ENCODE results near the gene PID1. TPM values are rescaled to one million over a fixed set of nuclear protein-coding genes. Genes with fewer than 3 reads are reported as not detected.

The PID1 gene
- total RNA-seq, 3 donors from 2014 or later: 13.5 to 60.3 (median 42.0) TPM

GRCh38 chr2:229099231-229099630, 171.9 kb downstream of the PID1 start:
- intact Hi-C loops (cut with DNase I; ENCODE audit: low total_unique reads): no loop called here
- no peak overlapping the region for H3K4me3 ChIP-seq
- no peak for DNase-seq (ENCODE audit: low spot score in 2 of 2)
- TF ChIP-seq POLR2A (IDR thresholded peaks at IDR 0.05) (no peak), CTCF (IDR thresholded peaks at IDR 0.05) (no peak), POLR2AphosphoS5 (IDR thresholded peaks at IDR 0.05) (no peak)
- no peak overlapping the region for H3K27ac ChIP-seq
- H3K27me3 ChIP-seq: no peaks in the 10 kb centered on the region
- H3K4me1 ChIP-seq: no peaks in the 10 kb centered on the region
- no peaks in the 10 kb centered on the region for H3K36me3 ChIP-seq
- no peaks in the 10 kb centered on the region for H3K9me3 ChIP-seq

GRCh38 chr2:229098801-229099200, 172.3 kb downstream of the PID1 start:
- no peak for DNase-seq (ENCODE audit: low spot score in 2 of 2)
- intact Hi-C loops (cut with DNase I; ENCODE audit: low total_unique reads): no loop called here
- Histone ChIP-seq H3K27ac (no peak overlapping the region), H3K4me1 (no peaks in the 10 kb centered on the region), H3K27me3 (no peaks in the 10 kb centered on the region), H3K36me3 (no peaks in the 10 kb centered on the region), H3K4me3 (no peak overlapping the region), H3K9me3 (no peaks in the 10 kb centered on the region)
- TF ChIP-seq POLR2A (IDR thresholded peaks at IDR 0.05) (no peak), POLR2AphosphoS5 (IDR thresholded peaks at IDR 0.05) (no peak), CTCF (IDR thresholded peaks at IDR 0.05) (no peak)

- DNase-seq (ENCODE audit: low spot score in 2 of 2): no peak
- intact Hi-C loops (cut with DNase I; ENCODE audit: low total_unique reads): no loop called here
- H3K27ac ChIP-seq: no peak overlapping the region
- TF ChIP-seq POLR2A (IDR thresholded peaks at IDR 0.05): no peak
- no peak for TF ChIP-seq POLR2AphosphoS5 (IDR thresholded peaks at IDR 0.05)
- TF ChIP-seq CTCF (IDR thresholded peaks at IDR 0.05): no peak
- no peaks in the 10 kb centered on the region for H3K36me3 ChIP-seq
- no peak overlapping the region for H3K4me3 ChIP-seq
- no peaks in the 10 kb centered on the region for H3K27me3 ChIP-seq
- H3K9me3 ChIP-seq: no peaks in the 10 kb centered on the region
- H3K4me1 ChIP-seq: no peaks in the 10 kb centered on the region
These were observed 174.5 kb downstream of the PID1 start for GRCh38 chr2:229096409-229097066.

GRCh38 chr2:229095472-229095871, 175.6 kb downstream of the PID1 start:
- Histone ChIP-seq H3K4me1 (no peaks in the 10 kb centered on the region), H3K27ac (no peak overlapping the region), H3K36me3 (no peaks in the 10 kb centered on the region), H3K9me3 (no peaks in the 10 kb centered on the region), H3K27me3 (no peaks in the 10 kb centered on the region), H3K4me3 (no peak overlapping the region)
- intact Hi-C loops (cut with DNase I; ENCODE audit: low total_unique reads): no loop called here
- TF ChIP-seq POLR2A (IDR thresholded peaks at IDR 0.05): no peak
- no peak for TF ChIP-seq POLR2AphosphoS5 (IDR thresholded peaks at IDR 0.05)
- TF ChIP-seq CTCF (IDR thresholded peaks at IDR 0.05): no peak
- DNase-seq (ENCODE audit: low spot score in 2 of 2): no peak

- no peak for DNase-seq (ENCODE audit: low spot score in 2 of 2)
- TF ChIP-seq POLR2AphosphoS5 (IDR thresholded peaks at IDR 0.05) (no peak), CTCF (IDR thresholded peaks at IDR 0.05) (no peak), POLR2A (IDR thresholded peaks at IDR 0.05) (no peak)
- H3K36me3 ChIP-seq: no peaks in the 10 kb centered on the region
- intact Hi-C loops (cut with DNase I; ENCODE audit: low total_unique reads): no loop called here
- H3K9me3 ChIP-seq: no peaks in the 10 kb centered on the region
- H3K27me3 ChIP-seq: no peaks in the 10 kb centered on the region
- peaks cover 0 to 4% of the 10 kb centered on the region in 2 donors for H3K4me1 ChIP-seq
- H3K4me3 ChIP-seq: no peak overlapping the region
- H3K27ac ChIP-seq: no peak overlapping the region
These were observed 180.9 kb downstream of the PID1 start for GRCh38 chr2:229090225-229090624.
